Measurements from ENCODE around the gene HPCA. TPM values are rescaled to one million over a fixed set of nuclear protein-coding genes. Genes with fewer than 3 reads are reported as not detected.

The HPCA gene
- total and polyA plus RNA-seq, 2 of the 4 experiments (the other 2 are of a cell fraction) = 0.22 TPM; not detected in 1

DNA sequence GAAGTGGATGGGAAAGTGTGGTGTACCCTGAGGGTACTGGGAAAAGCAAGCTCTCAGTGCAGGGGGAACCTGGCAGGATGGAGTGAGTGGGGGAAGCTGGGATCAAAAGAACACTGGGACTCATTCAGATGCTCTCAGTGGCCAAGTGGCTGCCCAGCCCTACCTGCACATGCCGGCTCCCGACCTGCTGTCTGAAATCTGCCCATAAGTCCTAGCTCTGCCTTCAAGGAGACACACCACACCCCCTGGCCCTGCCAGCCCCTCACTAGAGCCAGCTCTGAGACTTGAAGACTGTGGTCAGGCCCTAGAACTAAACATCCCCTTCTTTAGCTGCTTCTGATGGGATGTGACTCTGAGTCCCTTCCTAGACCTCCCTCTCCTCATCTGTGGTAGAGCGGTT, 12.7 kb downstream of the HPCA start:
- peaks cover 5% of the 10 kb centered on the region for H3K27me3 ChIP-seq (ENCODE audit: control insufficient read depth, insufficient read depth, low read length)
- no peaks in the 10 kb centered on the region for H3K9me3 ChIP-seq (ENCODE audit: control insufficient read depth, insufficient read depth, low read length)
- ATAC-seq (ENCODE audit: low read depth) (no peak), DNase-seq (no peak)
- H3K4me2 ChIP-seq (ENCODE audit: low read depth, low read length) = no peak overlapping the region
- BruUV-seq (replicated peaks) = no TSS peak
- no peak overlapping the region for H3K56ac ChIP-seq (ENCODE audit: extremely low read depth, insufficient read depth, low read length)
- H4K8ac ChIP-seq (ENCODE audit: low read depth in 2 of 2, low read length in 2 of 2) = no peak overlapping the region
- peaks cover 2% of the 10 kb centered on the region; the same call in 1 of the 2 replicates for H3K4me1 ChIP-seq (ENCODE audit: control insufficient read depth, insufficient read depth, low read length)
- intact Hi-C loops (cut with micrococcal nuclease) = no loop called here
- H2BK20ac ChIP-seq (ENCODE audit: low read depth, low read length) = no peak overlapping the region
- H2AFZ ChIP-seq (replicated peaks; ENCODE audit: low read length, poor library complexity) = no peak overlapping the region
- H3K9ac ChIP-seq (ENCODE audit: low read depth, low read length) = no peak overlapping the region
- H2AK5ac ChIP-seq (ENCODE audit: low read depth, low read length) = no peak overlapping the region
- peaks cover 1% of the 10 kb centered on the region; the same call in 1 of the 2 replicates for H3K36me3 ChIP-seq (ENCODE audit: control insufficient read depth, insufficient read depth, low read length)
- in situ Hi-C loops (cut with MboI; ENCODE audit: low sequenced_read_pairs) = no loop called here
- no peak overlapping the region for H3K27ac ChIP-seq (ENCODE audit: insufficient read depth, low read length)
- H2BK120ac ChIP-seq (ENCODE audit: low read depth, low read length) = no peak overlapping the region
- H4K5ac ChIP-seq (ENCODE audit: low read depth, low read length) = no peak overlapping the region
- CTCF ChIA-PET = no interaction called here
- no peak overlapping the region for H2BK15ac ChIP-seq (ENCODE audit: low read depth, low read length)
- H3K4ac ChIP-seq (ENCODE audit: low read depth, low read length) = no peak overlapping the region
- H3K4me3 ChIP-seq (ENCODE audit: insufficient read depth, low read depth, low read length) = no peak overlapping the region
- POLR2A ChIA-PET (ENCODE audit: unreplicated experiment) = no interaction called here
- no peak overlapping the region for H3K23ac ChIP-seq (ENCODE audit: low read depth, low read length)
- H3K18ac ChIP-seq (ENCODE audit: low read depth, low read length) = no peak overlapping the region
- no peak overlapping the region for H2BK5ac ChIP-seq (ENCODE audit: low read depth, low read length, poor library complexity, severe bottlenecking)
- H2AK9ac ChIP-seq (replicated peaks; ENCODE audit: low read depth, low read length, poor library complexity) = no peak overlapping the region
- H3K9me1 ChIP-seq (ENCODE audit: insufficient read depth, low read length) = peaks cover 6% of the 10 kb centered on the region; the same call in 1 of the 2 replicates
- no peak for TF ChIP-seq POLR2A (IDR thresholded peaks at IDR 0.05; ENCODE audit: low read depth, low read length)
- TF ChIP-seq MAZ (IDR thresholded peaks at IDR 0.05; ENCODE audit: borderline replicate concordance, low read depth, low read length) = no peak
- TF ChIP-seq, protein P1, sequence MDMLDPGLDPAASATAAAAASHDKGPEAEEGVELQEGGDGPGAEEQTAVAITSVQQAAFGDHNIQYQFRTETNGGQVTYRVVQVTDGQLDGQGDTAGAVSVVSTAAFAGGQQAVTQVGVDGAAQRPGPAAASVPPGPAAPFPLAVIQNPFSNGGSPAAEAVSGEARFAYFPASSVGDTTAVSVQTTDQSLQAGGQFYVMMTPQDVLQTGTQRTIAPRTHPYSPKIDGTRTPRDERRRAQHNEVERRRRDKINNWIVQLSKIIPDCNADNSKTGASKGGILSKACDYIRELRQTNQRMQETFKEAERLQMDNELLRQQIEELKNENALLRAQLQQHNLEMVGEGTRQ (IDR thresholded peaks at IDR 0.05; ENCODE audit: low read depth, low read length) = no peak
- TF ChIP-seq CTCF (conservative IDR thresholded peaks at IDR 0.05; ENCODE audit: low read depth, low read length) = no peak
- no peak for TF ChIP-seq FOS (IDR thresholded peaks at IDR 0.05; ENCODE audit: low read depth, low read length)
- peaks cover 0 to 9% of the 10 kb centered on the region in 2 experiments; a peak in 1 of 4 replicates for H3K79me1 ChIP-seq (ENCODE audit: low read depth in 1 of 2, low read length in 2 of 2)
- no CpG with 5 or more reads among the region's 3 CpGs for WGBS, 2 experiments (ENCODE audit: extremely low coverage in 2 of 2, insufficient read length in 1 of 2)
- no peak overlapping the region for H4K91ac ChIP-seq (ENCODE audit: insufficient read depth, low read depth, low read length)
- no peak overlapping the region for H3K14ac ChIP-seq (replicated peaks; ENCODE audit: low read depth, low read length)
- dilution Hi-C loops (cut with HindIII; ENCODE audit: low sequenced_read_pairs, unreplicated experiment) = no loop called here
- H4K20me1 ChIP-seq (ENCODE audit: insufficient read depth, low read length) = no peaks in the 10 kb centered on the region

Measured in IMR-90 (cell line).